B cell (primary cell): ENCODE data around the gene WFIKKN2. TPM values are rescaled to one million over a fixed set of nuclear protein-coding genes. Genes with fewer than 3 reads are reported as not detected.

Experiments used
- ATAC-seq: fragments of 200-7000 bp; cut with Tn5 transposase; one replicate; pipeline ENCODE4 v1.10.0; 2021; ENCODE audit warnings: low read depth, mild to moderate bottlenecking, moderate number of reproducible peaks, moderate library complexity
- CTCF ChIA-PET: fragments of 350-600 bp; sonication (Branson Sonifier 250); formaldehyde crosslinking; loops from one replicate; lab custom pipeline; 2021; ENCODE audit warnings: antibody characterized with exemption, inconsistent platforms; lab: Charles Lee
- POLR2A ChIA-PET: fragments of 350-600 bp; sonication (Branson Sonifier 250); formaldehyde crosslinking; loops from one replicate; lab custom pipeline; 2021; ENCODE audit warnings: antibody characterized with exemption; lab: Charles Lee
- DNase-seq: peaks from one replicate; pipeline ENCODE4 v3.0.0; 2013
- H2AFZ ChIP-seq: 2 replicates; pipeline ENCODE4 v1.6.1; 2012; ENCODE audit warnings: mild to moderate bottlenecking, low read depth, low read length; ENCODE audit not compliant: insufficient read depth, poor library complexity, severe bottlenecking
- H3K27ac ChIP-seq, 2 donors: 1 replicate in 1 of 2; 2 replicates in 1 of 2; pipeline ENCODE4 v1.5.1; 2012 to 2013; ENCODE audit warnings: low read length in 2 of 2, mild to moderate bottlenecking in 2 of 2, moderate library complexity in 1 of 2
- H3K27me3 ChIP-seq, 4 experiments: fragments of 200-600 bp in 1 of 4; sonication (generic) in 1 of 4; replicated peaks in 1 of 4; 1 replicate in 2 of 4; 2 replicates in 2 of 4; pipeline versions ENCODE4 v1.6.1 to v1.7.0; 2013 to 2016; ENCODE audit warnings: low read length in 3 of 4, mild to moderate bottlenecking in 2 of 4, mixed read lengths in 1 of 4, moderate library complexity in 1 of 4; ENCODE audit not compliant: insufficient read depth in 4 of 4, control insufficient read depth in 3 of 4; ENCODE audit errors: control extremely low read depth in 1 of 4
- H3K36me3 ChIP-seq, 2 experiments: replicated peaks in 1 of 2; 1 replicate in 1 of 2; 2 replicates in 1 of 2; pipeline versions ENCODE4 v1.6.1 to v1.7.1; 2013; ENCODE audit warnings: low read length in 1 of 2; ENCODE audit not compliant: insufficient read depth in 2 of 2, control insufficient read depth in 1 of 2; ENCODE audit errors: control extremely low read depth in 1 of 2, extremely low read depth in 1 of 2
- H3K4me1 ChIP-seq, 2 donors: fragments of 200-600 bp in 1 of 2; sonication (generic) in 1 of 2; 1 replicate in 1 of 2; 2 replicates in 1 of 2; pipeline versions ENCODE4 v1.5.1 to v1.6.1; 2013 to 2017; ENCODE audit warnings: low read length in 2 of 2; ENCODE audit not compliant: control insufficient read depth in 2 of 2, insufficient read depth in 2 of 2
- H3K4me2 ChIP-seq: replicated peaks from 2 replicates; pipeline ENCODE3; 2012; ENCODE audit warnings: mild to moderate bottlenecking, low read depth, low read length; ENCODE audit not compliant: poor library complexity, severe bottlenecking
- H3K4me3 ChIP-seq, 5 experiments: fragments of 200-600 bp in 1 of 5; sonication (generic) in 1 of 5; 1 replicate in 3 of 5; 2 replicates in 2 of 5; pipeline versions ENCODE4 v1.5.1 to v1.7.0; 2011 to 2016; ENCODE audit warnings: low read length in 4 of 5, mild to moderate bottlenecking in 4 of 5, low read depth in 2 of 5, control low read depth in 1 of 5, moderate library complexity in 1 of 5; ENCODE audit not compliant: insufficient read depth in 1 of 5; ENCODE audit errors: control extremely low read depth in 1 of 5, extremely low read depth in 1 of 5
- H3K79me2 ChIP-seq: fragments of 200-600 bp; sonication (generic); one replicate; pipeline ENCODE4 v1.6.0; 2016; ENCODE audit warnings: low read length; ENCODE audit not compliant: control insufficient read depth, insufficient read depth
- H3K9ac ChIP-seq: fragments of 200-600 bp; sonication (generic); 2 replicates; pipeline ENCODE4 v1.6.1; 2017; ENCODE audit warnings: mild to moderate bottlenecking, low read length, moderate library complexity
- H3K9me3 ChIP-seq, 3 donors: one replicate each; pipeline versions ENCODE4 v1.6.1 to v1.7.1; 2013; ENCODE audit warnings: low read length in 2 of 3; ENCODE audit not compliant: control insufficient read depth in 2 of 3, insufficient read depth in 1 of 3; ENCODE audit errors: control extremely low read depth in 1 of 3
- H4K20me1 ChIP-seq: 2 replicates; pipeline ENCODE4 v1.6.0; 2012; ENCODE audit warnings: mild to moderate bottlenecking, low read length; ENCODE audit not compliant: insufficient read depth, control insufficient read depth, poor library complexity, severe bottlenecking
- H3K27ac Mint-ChIP-seq: one replicate; pipeline ENCODE4 v1.8.0; 2021; ENCODE audit warnings: mixed read lengths
- H3K27me3 Mint-ChIP-seq: one replicate; pipeline ENCODE4 v1.8.0; 2021; ENCODE audit warnings: mixed read lengths
- H3K4me1 Mint-ChIP-seq: one replicate; pipeline ENCODE4 v1.8.0; 2021; ENCODE audit warnings: mixed read lengths
- H3K4me3 Mint-ChIP-seq: one replicate; pipeline ENCODE4 v1.8.0; 2021; ENCODE audit warnings: mixed read lengths
- H3K9me3 Mint-ChIP-seq: one replicate; pipeline ENCODE4 v1.8.0; 2022; ENCODE audit warnings: mixed read lengths; ENCODE audit not compliant: insufficient read depth
- CTCF ChIP-seq: fragments of 200-600 bp; IDR thresholded peaks from one replicate; pipeline ENCODE4 v1.8.0; 2022; ENCODE audit warnings: antibody characterized with exemption, mild to moderate bottlenecking
- EZH2 ChIP-seq: IDR thresholded peaks from 2 replicates; pipeline ENCODE4 v1.6.1; 2012; ENCODE audit warnings: borderline replicate concordance, low read depth, mild to moderate bottlenecking, moderate library complexity, low read length; ENCODE audit not compliant: insufficient read depth, poor library complexity, severe bottlenecking
- WGBS: methylation state at CpG from one replicate; pipeline ENCODE4 v1.1.5; 2013; ENCODE audit warnings: missing lambda C conversion rate; ENCODE audit not compliant: insufficient coverage; 5-methylcytosine and 5-hydroxymethylcytosine counted together
- intact Hi-C: fragments of 100-400 bp; cut with micrococcal nuclease; formaldehyde crosslinking; loops from one replicate; pipeline ENCODE4 v1.10.0; 2022
- polyA plus RNA-seq: library from polyadenylated mRNA; depleted of rRNA; stranded (reverse); fragments of >200 nt; gene quantifications from 2 replicates; pipeline ENCODE4 v1.2.3, GENCODE V29; 2012
- total RNA-seq, 2 donors: library from RNA; stranded (reverse); fragments of 120-200 nt in 1 of 2; gene quantifications; 1 replicate in 1 of 2; 2 replicates in 1 of 2; pipeline versions ENCODE4 v1.2.3 to v1.2.4, GENCODE V29; 2013 to 2022

Gene WFIKKN2
- total and polyA plus RNA-seq, 2 donors (not counting 1 experiment from before 2014, with no cell fraction given): not detected

- ATAC-seq (no peak), DNase-seq (no peak)
- no peak overlapping the region for H2AFZ ChIP-seq
- CTCF ChIA-PET: interaction anchor here (1.0 kb wide), 1 partner anchor 18 kb away, joined by 3 read pairs; no protein-coding TSS in a partner anchor
- no peak for TF ChIP-seq EZH2
- no peak for TF ChIP-seq CTCF
- Mint-ChIP-seq H3K27ac (no peak overlapping the region), H3K4me3 (no peak overlapping the region), H3K27me3 (peaks cover 22% of the 10 kb centered on the region), H3K4me1 (no peaks in the 10 kb centered on the region), H3K9me3 (no peaks in the 10 kb centered on the region)
- intact Hi-C loops: no loop called here
- no peaks in the 10 kb centered on the region for H3K36me3 ChIP-seq
- H3K9me3 ChIP-seq: no peaks in the 10 kb centered on the region
- H3K9ac ChIP-seq: no peak overlapping the region
- no peaks in the 10 kb centered on the region for H3K79me2 ChIP-seq
- POLR2A ChIA-PET: no interaction called here
- H3K4me3 ChIP-seq: no peak overlapping the region
- H3K27me3 ChIP-seq: peaks cover 0 to 5% (median 0%) of the 10 kb centered on the region in 4 experiments
- 93% methylated on average over 36 of the region's 38 CpGs for WGBS
- no peak overlapping the region for H3K27ac ChIP-seq
- no peaks in the 10 kb centered on the region for H3K4me1 ChIP-seq
- H4K20me1 ChIP-seq: no peaks in the 10 kb centered on the region
- H3K4me2 ChIP-seq: no peak overlapping the region
Observed at GRCh38 chr17:50833510-50834428, 1.6 kb upstream of the WFIKKN2 start.
